Measurements from ENCODE around the gene NKG7.

The NKG7 gene

GRCh38 chr19:51361239-51361638, 11.2 kb downstream of the NKG7 start:
- DNase-seq (ENCODE audit: low read depth), result no peak

- peak; percentile 89 for DNase-seq (ENCODE audit: low read depth)
These were observed 13.2 kb downstream of the NKG7 start for GRCh38 chr19:51359294-51359693.

- no peak for DNase-seq (ENCODE audit: low read depth)
These were observed 14.5 kb downstream of the NKG7 start for GRCh38 chr19:51357952-51358351.

- DNase-seq (ENCODE audit: low read depth), result no peak
These were observed 16.2 kb downstream of the NKG7 start for GRCh38 chr19:51356159-51356801.

- DNase-seq (ENCODE audit: low read depth), result no peak
These were observed 17.7 kb downstream of the NKG7 start for GRCh38 chr19:51354742-51355148.

GRCh38 chr19:51354103-51354741, 18.2 kb downstream of the NKG7 start:
- DNase-seq (ENCODE audit: low read depth), result no peak

GRCh38 chr19:51352783-51353360, 19.6 kb downstream of the NKG7 start:
- DNase-seq (ENCODE audit: low read depth), result no peak

- DNase-seq (ENCODE audit: low read depth), result no peak
These were observed 21.0 kb downstream of the NKG7 start for GRCh38 chr19:51351266-51351990.

- no peak for DNase-seq (ENCODE audit: low read depth)
These were observed 25.1 kb downstream of the NKG7 start for GRCh38 chr19:51347209-51347928.

GRCh38 chr19:51346742-51347141, 25.7 kb downstream of the NKG7 start:
- no peak for DNase-seq (ENCODE audit: low read depth)

- no peak for DNase-seq (ENCODE audit: low read depth)
These were observed 27.3 kb downstream of the NKG7 start for GRCh38 chr19:51345076-51345620.

GRCh38 chr19:51342631-51343569, 29.6 kb downstream of the NKG7 start:
- DNase-seq (ENCODE audit: low read depth), result no peak

- no peak for DNase-seq (ENCODE audit: low read depth)
These were observed 30.4 kb downstream of the NKG7 start, which contains the start of gene VSIG10L for GRCh38 chr19:51341976-51342580. TSS of gene VSIG10L (minus strand) at chr19:51342139. CDS start at chr19:51342124, 15 bp downstream.

GRCh38 chr19:51341066-51341465, 31.4 kb downstream of the NKG7 start:
- no peak for DNase-seq (ENCODE audit: low read depth)

GRCh38 chr19:51339687-51340656, 32.5 kb downstream of the NKG7 start:
- DNase-seq (ENCODE audit: low read depth), result peak; percentile 94

- no peak for DNase-seq (ENCODE audit: low read depth)
These were observed 33.2 kb downstream of the NKG7 start for GRCh38 chr19:51339313-51339686.

GRCh38 chr19:51338563-51339312, 33.7 kb downstream of the NKG7 start:
- DNase-seq (ENCODE audit: low read depth), result peak; percentile 63

GRCh38 chr19:51337861-51338562, 34.4 kb downstream of the NKG7 start:
- DNase-seq (ENCODE audit: low read depth), result no peak
